DMS114 treated with DMSO at 0.1 percent for 48 hours (cell line): ENCODE data around the gene STRIP1.

Source experiments
- DNase-seq: peaks from one replicate; lab custom pipeline; 2025; ENCODE audit not compliant: unreplicated experiment; lab: John Stamatoyannopoulos, UW

Gene STRIP1

DNA sequence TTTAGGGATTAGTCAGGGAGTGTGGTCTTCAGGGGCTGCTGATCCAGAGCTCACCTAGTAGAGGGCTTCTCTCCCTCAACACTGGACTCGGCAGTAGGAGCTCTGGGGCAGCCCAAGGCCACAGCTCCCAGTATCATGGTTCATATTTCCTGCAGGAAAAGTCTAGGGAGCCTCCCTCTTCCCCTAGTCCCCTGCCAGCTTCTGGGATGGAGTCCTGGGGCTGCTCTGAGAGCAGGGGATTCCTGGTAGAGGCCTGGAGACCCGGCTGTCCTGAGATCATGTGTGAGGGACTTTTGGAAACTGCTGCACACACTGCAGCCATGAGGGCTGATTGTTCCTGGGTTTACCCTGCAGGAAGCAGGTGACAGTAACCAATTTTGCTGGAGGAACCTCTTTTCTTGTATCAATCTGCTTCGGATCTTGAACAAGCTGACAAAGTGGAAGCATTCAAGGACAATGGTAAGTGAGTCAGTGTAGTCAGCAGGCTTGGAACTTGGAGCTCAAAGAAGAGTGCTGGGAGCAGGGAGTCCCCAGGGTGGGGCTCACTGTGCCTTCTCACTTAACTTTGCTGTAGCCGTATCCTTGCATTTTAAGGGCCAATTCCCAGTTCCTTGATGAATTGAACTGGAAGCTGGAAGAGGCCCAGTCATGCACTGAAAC is 16.3 kb downstream of the STRIP1 start:
- no peak for DNase-seq

DNA sequence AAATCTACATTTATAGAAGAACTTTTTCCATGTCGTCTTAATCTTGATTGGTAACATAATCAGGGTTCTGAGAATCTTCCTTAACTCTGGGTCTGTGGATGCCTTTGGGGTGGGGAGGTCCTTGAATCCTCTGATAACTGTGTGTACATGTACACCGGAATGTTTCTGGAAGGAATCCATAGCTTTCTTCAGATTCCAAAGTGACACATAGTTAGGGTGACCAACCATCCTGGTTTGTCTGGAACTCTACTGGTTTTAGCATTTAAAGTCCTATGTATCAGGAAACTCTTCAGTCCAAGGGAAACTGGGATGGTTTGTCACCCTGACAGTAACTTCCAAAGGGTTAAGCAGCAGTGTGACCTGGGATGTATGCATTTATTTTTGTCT is 16.8 kb downstream of the STRIP1 start:
- no peak for DNase-seq

DNA sequence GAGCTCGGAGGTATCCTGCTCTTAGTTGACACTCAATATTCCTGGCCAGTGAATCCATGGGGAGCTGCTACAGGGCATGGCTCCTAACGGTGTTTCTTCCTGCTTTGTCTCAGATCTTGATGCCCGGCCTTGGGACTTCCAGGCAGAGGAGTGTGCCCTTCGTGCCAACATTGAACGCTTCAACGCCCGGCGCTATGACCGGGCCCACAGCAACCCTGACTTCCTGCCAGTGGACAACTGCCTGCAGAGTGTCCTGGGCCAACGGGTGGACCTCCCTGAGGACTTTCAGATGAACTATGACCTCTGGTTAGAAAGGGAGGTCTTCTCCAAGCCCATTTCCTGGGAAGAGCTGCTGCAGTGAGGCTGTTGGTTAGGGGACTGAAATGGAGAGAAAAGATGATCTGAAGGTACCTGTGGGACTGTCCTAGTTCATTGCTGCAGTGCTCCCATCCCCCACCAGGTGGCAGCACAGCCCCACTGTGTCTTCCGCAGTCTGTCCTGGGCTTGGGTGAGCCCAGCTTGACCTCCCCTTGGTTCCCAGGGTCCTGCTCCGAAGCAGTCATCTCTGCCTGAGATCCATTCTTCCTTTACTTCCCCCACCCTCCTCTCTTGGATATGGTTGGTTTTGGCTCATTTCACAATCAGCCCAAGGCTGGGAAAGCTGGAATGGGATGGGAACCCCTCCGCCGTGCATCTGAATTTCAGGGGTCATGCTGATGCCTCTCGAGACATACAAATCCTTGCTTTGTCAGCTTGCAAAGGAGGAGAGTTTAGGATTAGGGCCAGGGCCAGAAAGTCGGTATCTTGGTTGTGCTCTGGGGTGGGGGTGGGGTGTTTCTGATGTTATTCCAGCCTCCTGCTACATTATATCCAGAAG is 19.4 kb downstream of the STRIP1 start:
- peak; percentile 22 for DNase-seq

DNA sequence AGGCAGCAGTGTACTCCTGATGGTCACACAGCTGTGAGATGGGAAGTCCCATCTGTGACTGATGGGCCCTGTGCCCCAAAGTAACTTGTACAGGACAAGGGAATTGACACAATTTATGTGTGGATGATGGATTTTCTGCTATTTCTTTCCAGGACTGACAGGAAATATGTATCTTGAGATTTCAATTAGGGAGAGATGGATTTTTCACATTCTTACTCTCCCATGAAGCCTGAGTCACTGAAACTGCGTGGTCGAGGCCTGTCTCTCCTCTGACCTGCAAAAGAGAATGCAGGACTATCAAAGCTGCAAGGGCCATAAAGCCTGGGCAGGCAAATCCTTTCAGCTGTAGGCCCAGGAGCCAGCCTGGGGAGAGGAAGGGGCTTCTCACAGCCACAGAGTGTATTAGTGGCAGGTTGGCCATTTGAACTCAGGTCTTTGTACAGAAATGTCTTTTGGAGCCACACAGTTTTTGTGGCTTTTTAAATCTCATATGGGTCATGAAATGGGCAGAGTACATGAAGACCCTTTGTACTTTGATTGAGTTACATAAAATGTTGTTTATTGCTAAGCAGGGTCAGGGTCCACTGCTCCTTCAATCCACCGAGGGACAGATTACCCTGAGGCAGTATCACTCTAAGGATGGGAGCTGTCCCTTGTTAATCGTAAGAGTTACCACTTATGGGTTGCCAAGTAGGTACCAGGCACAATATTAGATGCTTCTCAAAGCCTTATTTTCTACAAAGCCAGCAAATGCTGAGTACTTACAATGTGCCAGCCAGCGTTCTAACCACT is 21.3 kb downstream of the STRIP1 start:
- no peak for DNase-seq

DNA sequence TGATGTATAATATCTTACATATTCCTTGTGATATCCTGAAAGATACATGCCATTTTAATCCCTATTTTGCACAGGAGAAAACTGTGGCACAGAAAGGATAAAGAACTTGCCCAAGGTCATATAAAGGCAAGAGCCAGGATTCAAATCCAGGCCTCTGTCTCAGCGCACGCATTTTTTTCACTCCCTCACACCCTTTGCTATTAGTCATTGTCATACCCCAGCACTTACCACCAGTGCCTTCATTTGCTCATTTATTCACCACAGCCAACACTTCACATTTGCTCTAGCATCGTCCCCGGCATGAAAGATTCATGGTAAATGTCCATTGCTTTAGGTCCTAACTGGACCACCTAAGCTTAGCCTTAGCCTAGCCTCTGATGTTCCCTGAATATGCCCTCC is 21.9 kb downstream of the STRIP1 start:
- no peak for DNase-seq

DNA sequence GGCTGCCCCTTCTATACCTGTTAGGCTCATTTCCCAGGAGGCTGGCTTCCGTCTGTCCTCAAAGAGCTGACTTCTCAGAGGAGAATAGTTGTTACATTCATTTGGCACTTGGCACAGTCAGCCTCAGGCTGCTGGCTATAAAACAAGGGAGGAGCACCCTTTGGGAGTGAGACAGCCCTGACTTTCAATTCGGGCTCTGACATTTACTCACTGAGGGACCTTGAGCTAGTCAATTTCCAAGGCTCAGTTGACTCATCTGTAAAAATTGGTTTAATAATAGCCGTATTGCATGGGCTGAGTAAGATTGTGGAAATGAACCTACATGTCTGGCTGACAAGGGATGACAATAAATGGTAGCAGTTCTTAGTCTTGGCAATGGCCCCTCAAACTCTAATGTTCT is 22.4 kb downstream of the STRIP1 start:
- no peak for DNase-seq

DNA sequence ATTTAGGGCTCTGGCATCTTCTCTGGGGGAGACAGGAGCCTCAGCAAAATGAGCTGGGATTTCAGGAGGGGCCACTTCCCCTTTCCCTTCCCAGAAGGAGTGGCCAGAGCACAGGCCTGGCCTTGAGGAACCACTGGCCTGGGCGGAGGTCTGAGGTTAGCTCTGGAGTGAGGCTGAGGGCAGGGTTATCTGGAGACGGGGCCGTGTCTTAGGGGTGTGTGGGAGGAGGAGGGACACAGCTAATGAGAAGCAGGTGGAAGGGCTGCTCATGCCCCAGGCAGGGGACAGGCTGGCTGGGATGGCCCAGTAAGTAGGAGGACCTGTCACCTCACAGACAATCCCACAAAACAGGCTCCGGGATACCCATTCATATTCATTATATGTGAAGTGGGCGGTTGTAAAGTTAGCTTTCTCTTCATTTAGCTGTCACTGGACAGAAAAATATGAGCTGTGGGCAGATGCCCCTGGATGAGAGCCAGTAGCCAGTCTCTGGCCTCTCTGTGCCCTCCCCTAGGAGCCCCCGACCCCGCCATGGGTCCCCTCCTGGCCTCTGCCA is 23.6 kb downstream of the STRIP1 start:
- no peak for DNase-seq

DNA sequence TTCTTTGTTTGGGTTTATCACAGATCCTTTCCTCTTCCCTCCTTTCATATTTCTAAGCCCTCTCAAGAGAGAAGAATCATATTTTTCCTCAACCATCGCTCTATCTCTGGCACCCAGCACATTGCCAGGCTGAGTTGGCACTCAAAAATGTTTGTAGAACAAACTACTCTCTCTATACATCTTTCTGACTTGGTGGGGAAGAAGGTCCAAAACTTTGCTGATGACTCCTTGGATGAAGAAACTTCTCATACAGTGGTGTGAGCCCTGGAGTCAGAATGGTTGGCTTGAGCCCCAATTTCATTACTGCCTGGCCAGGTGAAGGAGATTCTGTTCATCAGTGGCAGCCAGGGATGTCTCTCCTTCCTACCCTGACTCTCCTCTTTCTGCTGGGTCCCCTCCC is 24.2 kb downstream of the STRIP1 start:
- no peak for DNase-seq

DNA sequence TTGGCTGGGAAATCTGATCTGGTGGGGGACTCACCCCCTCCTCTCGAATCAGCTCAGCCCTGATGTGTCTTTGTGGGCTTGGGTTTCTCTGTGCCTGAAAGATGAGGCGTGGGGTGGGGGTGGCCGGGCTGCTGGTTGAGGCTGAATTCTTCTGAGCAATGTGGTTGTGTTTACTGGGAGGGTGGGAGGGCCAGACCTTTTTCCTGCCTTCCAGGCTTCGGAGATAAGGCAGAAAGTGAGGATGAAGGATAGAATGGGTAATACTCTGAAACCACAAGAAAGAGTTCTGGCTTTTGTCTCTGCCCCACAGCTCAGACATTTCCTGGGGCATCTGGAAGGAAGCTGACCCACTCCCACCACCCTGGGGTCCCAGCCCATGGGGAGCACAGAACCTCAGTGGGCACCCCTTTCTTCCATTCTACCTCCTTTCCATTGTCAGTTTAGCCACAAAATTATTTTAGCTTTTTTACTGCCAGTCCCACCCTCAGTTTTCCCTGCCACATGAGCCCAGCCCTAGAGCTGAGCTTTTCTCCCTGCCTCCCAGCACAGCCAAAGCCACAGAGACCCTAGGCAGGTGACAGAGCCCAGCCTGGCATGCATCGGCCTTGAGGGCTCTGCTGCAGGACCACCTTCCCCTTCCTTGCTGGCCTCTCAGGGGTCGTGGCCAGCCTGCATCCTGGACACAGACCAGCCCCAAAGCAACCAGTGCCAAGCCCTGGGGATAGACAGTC is 24.9 kb downstream of the STRIP1 start:
- no peak for DNase-seq

DNA sequence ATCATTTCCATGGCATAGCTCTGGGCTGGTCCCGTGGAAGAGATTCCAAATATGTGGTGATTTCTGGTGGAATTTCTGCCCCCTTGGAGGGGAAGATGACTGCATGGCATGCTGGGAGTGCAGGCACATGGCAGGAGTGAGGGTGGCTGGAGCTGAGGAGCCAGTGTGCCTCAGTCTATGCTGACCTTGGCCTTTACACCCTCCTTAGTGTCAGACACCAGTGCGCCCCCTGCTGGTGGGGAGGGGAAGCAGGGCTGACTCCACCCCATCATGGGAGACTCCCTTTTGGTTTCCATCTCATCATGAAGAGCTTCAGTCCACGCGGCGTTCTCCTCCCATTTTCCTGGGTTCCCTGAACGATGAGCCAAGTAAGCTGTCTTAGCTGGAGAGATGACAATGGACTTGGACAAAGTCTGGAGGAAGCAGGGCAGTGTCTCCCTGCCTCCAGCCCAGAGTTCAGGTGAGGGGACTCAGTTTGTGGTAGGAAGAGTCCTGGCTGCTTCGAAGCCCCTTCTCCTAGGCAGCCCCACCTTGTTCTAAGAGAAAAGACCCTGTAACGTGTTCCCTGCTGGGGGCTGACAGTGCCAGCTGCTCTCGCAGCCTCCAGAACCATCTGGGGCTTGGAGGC is 25.7 kb downstream of the STRIP1 start:
- DNase-seq: peak; percentile 16

DNA sequence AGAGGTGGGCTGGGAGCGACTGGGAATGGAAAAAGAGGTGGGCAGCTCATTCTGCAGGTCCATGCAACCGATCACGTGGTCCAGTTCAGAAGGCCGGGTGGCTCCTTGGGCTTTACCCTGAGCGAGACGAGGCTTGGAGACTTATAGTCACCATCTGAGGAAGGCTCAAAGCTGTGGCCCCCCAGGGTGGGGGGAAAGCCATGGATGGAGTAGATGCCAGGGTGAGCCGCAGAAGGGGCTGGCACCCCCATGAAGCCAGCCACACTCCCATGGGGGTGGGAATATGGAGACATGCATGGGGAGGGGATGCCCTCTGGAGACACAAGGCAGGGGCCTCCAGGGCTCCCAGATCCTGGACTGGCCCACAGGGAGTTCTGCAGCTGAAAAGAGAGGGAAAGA is 26.2 kb downstream of the STRIP1 start:
- DNase-seq: no peak

DNA sequence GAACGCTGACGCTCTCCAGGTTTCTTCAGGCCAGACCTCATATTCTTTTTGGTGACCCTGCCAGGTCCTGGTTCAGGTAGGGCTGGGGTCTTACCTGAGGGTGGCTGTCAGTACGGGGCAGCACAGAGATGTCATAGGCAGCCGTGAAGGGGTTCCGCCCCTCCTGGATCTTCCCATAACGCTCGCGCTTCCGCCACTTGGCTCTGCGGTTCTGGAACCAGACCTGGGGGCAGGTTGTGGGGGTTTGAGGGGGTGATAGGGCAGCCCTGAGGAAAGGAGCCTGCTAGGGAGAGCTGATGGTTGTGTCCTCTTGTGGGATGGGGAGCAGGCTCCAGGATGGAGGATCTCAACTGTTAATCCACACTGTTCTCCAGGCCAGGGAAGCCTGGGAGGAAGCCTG is 26.9 kb downstream of the STRIP1 start:
- no peak for DNase-seq

DNA sequence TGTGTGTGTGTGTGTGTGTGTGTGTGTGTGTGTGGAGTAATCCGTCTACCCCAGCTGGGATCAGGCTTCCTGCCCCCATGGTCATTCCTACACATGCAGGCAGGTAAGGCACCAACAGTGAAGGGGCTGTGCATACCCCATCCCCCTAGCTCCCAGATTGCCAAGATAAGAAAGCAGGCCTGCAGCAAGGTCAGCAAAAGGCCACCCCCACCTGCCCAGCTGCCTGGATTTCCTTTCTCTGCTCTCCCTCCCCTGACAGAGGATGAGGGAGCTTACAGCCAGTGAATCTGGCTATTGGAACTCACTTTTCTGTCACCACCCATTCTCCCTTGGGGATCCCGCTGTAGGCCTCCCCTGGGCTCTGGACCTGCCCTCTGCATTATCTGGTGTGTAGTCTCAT is 28.2 kb downstream of the STRIP1 start:
- DNase-seq: no peak

DNA sequence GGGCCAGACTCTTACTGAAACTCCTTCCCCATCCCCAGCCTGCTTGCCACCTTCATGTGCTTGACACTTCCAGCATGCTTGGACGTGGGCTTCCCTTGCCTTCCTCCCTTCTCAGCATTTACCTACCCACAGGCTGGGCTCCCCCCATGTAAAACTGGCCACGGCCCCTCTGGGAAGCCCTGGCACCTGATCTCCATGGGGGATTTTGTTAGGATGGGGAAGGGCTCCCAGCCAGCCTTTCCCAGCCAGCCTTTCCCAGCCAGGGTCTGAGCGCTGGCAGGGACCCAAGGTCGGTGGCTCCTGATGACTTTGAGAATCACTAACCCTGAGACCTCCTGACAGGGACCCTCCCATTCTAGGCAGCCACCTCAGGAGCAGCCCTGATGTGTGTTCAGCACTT is 29.4 kb downstream of the STRIP1 start:
- no peak for DNase-seq

DNA sequence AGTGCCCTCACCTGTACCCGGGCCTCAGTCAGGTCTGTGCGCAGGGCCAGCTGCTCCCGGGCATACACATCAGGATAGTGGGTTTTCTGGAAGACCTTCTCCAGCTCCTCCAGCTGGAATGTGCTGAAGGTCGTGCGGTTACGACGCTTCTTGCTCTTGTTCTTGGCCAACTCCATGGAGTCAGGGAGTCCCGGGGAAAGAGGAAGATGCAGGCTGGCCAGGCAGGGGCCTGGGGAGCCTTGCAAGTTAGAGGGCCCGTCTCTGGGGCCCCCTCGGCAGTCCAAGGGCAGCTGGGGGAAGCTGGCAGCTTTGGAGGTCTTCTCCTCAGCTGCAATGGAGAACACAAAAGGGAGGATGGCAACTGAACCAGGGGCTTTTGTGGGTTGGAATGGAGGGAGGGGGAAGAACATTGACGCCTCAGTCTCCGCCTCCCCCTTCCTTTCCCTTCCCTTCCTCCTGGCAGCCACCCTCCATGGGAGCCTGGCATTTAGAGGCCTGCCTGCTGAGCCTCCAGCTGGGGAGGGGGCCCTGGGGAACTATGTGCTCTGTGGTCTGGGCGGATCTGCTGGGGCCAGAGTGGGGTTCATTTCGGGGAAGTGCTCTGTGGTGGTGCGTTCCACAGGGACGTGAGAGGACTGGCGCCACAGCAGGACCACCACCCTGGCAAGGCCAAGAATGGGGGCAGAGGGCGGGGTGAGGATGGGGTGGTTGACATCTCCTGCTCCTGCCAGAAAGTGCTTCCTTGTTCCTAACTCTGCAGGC is 30.3 kb downstream of the STRIP1 start:
- DNase-seq: no peak

DNA sequence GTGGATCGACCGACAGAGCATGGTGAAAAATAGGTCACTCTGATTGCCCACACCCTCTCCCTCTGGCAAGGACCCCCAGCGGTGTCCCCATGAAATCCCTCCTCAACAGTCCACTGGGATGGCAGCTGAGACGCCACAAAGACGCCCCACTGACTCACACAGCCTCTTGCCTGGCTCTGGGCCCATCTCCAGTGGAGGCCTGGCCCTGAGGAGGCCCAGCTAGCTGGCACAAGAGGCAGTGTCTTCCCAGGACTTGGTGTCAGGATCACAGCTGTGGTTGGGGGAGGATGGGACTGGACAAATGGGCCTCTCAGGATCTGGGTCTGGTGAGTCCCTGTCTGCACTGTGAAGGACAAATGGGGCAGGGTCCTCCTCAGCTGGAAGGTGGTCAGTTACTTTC is 31.4 kb downstream of the STRIP1 start:
- no peak for DNase-seq

DNA sequence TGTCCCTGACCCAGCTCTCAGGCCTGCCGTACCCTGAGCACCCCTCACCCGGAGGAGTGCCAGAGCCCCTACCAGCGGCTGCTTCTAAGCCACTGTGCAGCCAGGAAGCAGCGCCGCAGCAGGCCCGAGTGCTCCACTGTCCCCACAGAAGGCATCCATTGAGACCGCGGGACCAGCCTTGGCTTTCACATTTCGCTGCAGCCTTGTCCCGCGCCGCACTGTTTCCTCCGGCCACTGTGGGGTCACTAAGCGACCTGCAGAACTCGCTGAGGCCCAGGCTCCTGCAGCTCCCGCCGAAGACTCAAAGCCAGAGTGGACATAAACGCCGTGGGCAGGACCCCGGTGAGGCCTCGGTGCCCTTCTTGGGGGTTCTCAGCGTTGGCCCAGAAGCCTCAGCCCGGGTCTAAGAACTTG is 33.1 kb downstream of the STRIP1 start:
- no peak for DNase-seq

DNA sequence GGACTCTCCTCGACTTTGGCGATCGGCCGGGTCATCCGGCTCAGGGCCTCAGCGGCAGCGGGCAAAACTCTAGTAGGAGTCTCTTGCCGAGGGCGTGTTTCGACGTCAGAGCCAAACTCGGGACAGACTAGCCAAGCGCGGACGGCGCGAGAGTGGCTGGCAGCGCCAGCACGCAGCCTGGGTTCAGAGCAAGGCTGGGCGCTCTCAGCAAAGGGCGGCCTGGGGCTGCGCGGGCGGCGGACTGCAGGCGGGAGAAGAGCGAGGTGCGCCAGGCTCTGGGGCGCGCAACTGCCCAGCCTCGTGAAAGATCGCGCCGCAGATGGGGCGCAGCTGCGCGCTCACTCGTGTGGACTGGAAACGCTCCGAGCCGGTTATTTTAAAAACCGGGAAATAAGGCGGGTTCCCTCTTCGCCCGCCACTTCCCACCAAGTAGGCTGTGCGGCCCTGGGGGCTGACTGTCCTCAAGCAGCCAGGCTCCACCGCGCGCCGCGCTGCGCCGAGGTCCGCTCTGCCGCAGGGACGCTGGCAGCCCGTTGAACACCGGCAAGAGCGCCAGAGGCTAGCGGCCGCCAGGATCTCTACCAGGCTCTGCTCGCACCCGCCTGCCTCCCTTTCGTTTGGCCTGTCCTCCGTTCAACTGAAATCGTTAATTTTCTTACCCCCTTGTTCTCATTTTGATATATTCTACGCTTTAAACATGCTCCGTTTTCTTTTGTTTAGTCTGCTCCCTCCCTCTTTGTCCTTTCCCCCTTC is 33.6 kb downstream of the STRIP1 start:
- no peak for DNase-seq
